B cell (primary cell): ENCODE measurements around the gene CCDC93. TPM values are rescaled to one million over a fixed set of nuclear protein-coding genes. Genes with fewer than 3 reads are reported as not detected.

Experiments
- ATAC-seq: fragments of 200-7000 bp; cut with Tn5 transposase; one replicate; pipeline ENCODE4 v1.10.0; 2021; ENCODE audit warnings: low read depth, mild to moderate bottlenecking, moderate number of reproducible peaks, moderate library complexity
- CTCF ChIA-PET: fragments of 350-600 bp; sonication (Branson Sonifier 250); formaldehyde crosslinking; loops from one replicate; lab custom pipeline; 2021; ENCODE audit warnings: antibody characterized with exemption, inconsistent platforms; lab: Charles Lee
- POLR2A ChIA-PET: fragments of 350-600 bp; sonication (Branson Sonifier 250); formaldehyde crosslinking; loops from one replicate; lab custom pipeline; 2021; ENCODE audit warnings: antibody characterized with exemption; lab: Charles Lee
- DNase-seq: peaks from one replicate; pipeline ENCODE4 v3.0.0; 2013
- H2AFZ ChIP-seq: 2 replicates; pipeline ENCODE4 v1.6.1; 2012; ENCODE audit warnings: mild to moderate bottlenecking, low read depth, low read length; ENCODE audit not compliant: insufficient read depth, poor library complexity, severe bottlenecking
- H3K27ac ChIP-seq, 2 donors: 1 replicate in 1 of 2; 2 replicates in 1 of 2; pipeline ENCODE4 v1.5.1; 2012 to 2013; ENCODE audit warnings: low read length in 2 of 2, mild to moderate bottlenecking in 2 of 2, moderate library complexity in 1 of 2
- H3K27me3 ChIP-seq, 4 experiments: fragments of 200-600 bp in 1 of 4; sonication (generic) in 1 of 4; replicated peaks in 1 of 4; 1 replicate in 2 of 4; 2 replicates in 2 of 4; pipeline versions ENCODE4 v1.6.1 to v1.7.0; 2013 to 2016; ENCODE audit warnings: low read length in 3 of 4, mild to moderate bottlenecking in 2 of 4, mixed read lengths in 1 of 4, moderate library complexity in 1 of 4; ENCODE audit not compliant: insufficient read depth in 4 of 4, control insufficient read depth in 3 of 4; ENCODE audit errors: control extremely low read depth in 1 of 4
- H3K36me3 ChIP-seq, 2 experiments: replicated peaks in 1 of 2; 1 replicate in 1 of 2; 2 replicates in 1 of 2; pipeline versions ENCODE4 v1.6.1 to v1.7.1; 2013; ENCODE audit warnings: low read length in 1 of 2; ENCODE audit not compliant: insufficient read depth in 2 of 2, control insufficient read depth in 1 of 2; ENCODE audit errors: control extremely low read depth in 1 of 2, extremely low read depth in 1 of 2
- H3K4me1 ChIP-seq, 2 donors: fragments of 200-600 bp in 1 of 2; sonication (generic) in 1 of 2; 1 replicate in 1 of 2; 2 replicates in 1 of 2; pipeline versions ENCODE4 v1.5.1 to v1.6.1; 2013 to 2017; ENCODE audit warnings: low read length in 2 of 2; ENCODE audit not compliant: control insufficient read depth in 2 of 2, insufficient read depth in 2 of 2
- H3K4me2 ChIP-seq: replicated peaks from 2 replicates; pipeline ENCODE3; 2012; ENCODE audit warnings: mild to moderate bottlenecking, low read depth, low read length; ENCODE audit not compliant: poor library complexity, severe bottlenecking
- H3K4me3 ChIP-seq, 5 experiments: fragments of 200-600 bp in 1 of 5; sonication (generic) in 1 of 5; 1 replicate in 3 of 5; 2 replicates in 2 of 5; pipeline versions ENCODE4 v1.5.1 to v1.7.0; 2011 to 2016; ENCODE audit warnings: low read length in 4 of 5, mild to moderate bottlenecking in 4 of 5, low read depth in 2 of 5, control low read depth in 1 of 5, moderate library complexity in 1 of 5; ENCODE audit not compliant: insufficient read depth in 1 of 5; ENCODE audit errors: control extremely low read depth in 1 of 5, extremely low read depth in 1 of 5
- H3K79me2 ChIP-seq: fragments of 200-600 bp; sonication (generic); one replicate; pipeline ENCODE4 v1.6.0; 2016; ENCODE audit warnings: low read length; ENCODE audit not compliant: control insufficient read depth, insufficient read depth
- H3K9ac ChIP-seq: fragments of 200-600 bp; sonication (generic); 2 replicates; pipeline ENCODE4 v1.6.1; 2017; ENCODE audit warnings: mild to moderate bottlenecking, low read length, moderate library complexity
- H3K9me3 ChIP-seq, 3 donors: one replicate each; pipeline versions ENCODE4 v1.6.1 to v1.7.1; 2013; ENCODE audit warnings: low read length in 2 of 3; ENCODE audit not compliant: control insufficient read depth in 2 of 3, insufficient read depth in 1 of 3; ENCODE audit errors: control extremely low read depth in 1 of 3
- H4K20me1 ChIP-seq: 2 replicates; pipeline ENCODE4 v1.6.0; 2012; ENCODE audit warnings: mild to moderate bottlenecking, low read length; ENCODE audit not compliant: insufficient read depth, control insufficient read depth, poor library complexity, severe bottlenecking
- H3K27ac Mint-ChIP-seq: one replicate; pipeline ENCODE4 v1.8.0; 2021; ENCODE audit warnings: mixed read lengths
- H3K27me3 Mint-ChIP-seq: one replicate; pipeline ENCODE4 v1.8.0; 2021; ENCODE audit warnings: mixed read lengths
- H3K4me1 Mint-ChIP-seq: one replicate; pipeline ENCODE4 v1.8.0; 2021; ENCODE audit warnings: mixed read lengths
- H3K4me3 Mint-ChIP-seq: one replicate; pipeline ENCODE4 v1.8.0; 2021; ENCODE audit warnings: mixed read lengths
- H3K9me3 Mint-ChIP-seq: one replicate; pipeline ENCODE4 v1.8.0; 2022; ENCODE audit warnings: mixed read lengths; ENCODE audit not compliant: insufficient read depth
- CTCF ChIP-seq: fragments of 200-600 bp; IDR thresholded peaks from one replicate; pipeline ENCODE4 v1.8.0; 2022; ENCODE audit warnings: antibody characterized with exemption, mild to moderate bottlenecking
- EZH2 ChIP-seq: IDR thresholded peaks from 2 replicates; pipeline ENCODE4 v1.6.1; 2012; ENCODE audit warnings: borderline replicate concordance, low read depth, mild to moderate bottlenecking, moderate library complexity, low read length; ENCODE audit not compliant: insufficient read depth, poor library complexity, severe bottlenecking
- WGBS: methylation state at CpG from one replicate; pipeline ENCODE4 v1.1.5; 2013; ENCODE audit warnings: missing lambda C conversion rate; ENCODE audit not compliant: insufficient coverage; 5-methylcytosine and 5-hydroxymethylcytosine counted together
- intact Hi-C: fragments of 100-400 bp; cut with micrococcal nuclease; formaldehyde crosslinking; loops from one replicate; pipeline ENCODE4 v1.10.0; 2022
- polyA plus RNA-seq: library from polyadenylated mRNA; depleted of rRNA; stranded (reverse); fragments of >200 nt; gene quantifications from 2 replicates; pipeline ENCODE4 v1.2.3, GENCODE V29; 2012
- total RNA-seq, 2 donors: library from RNA; stranded (reverse); fragments of 120-200 nt in 1 of 2; gene quantifications; 1 replicate in 1 of 2; 2 replicates in 1 of 2; pipeline versions ENCODE4 v1.2.3 to v1.2.4, GENCODE V29; 2013 to 2022

The CCDC93 gene
- total and polyA plus RNA-seq, 2 donors (not counting 1 experiment from before 2014, with no cell fraction given) = 17.5 to 79.6 TPM

GRCh38 chr2:118003396-118003824 lies 10.5 kb downstream of the CCDC93 start:
- ATAC-seq = peak; percentile 94
- Histone ChIP-seq H3K4me2 (no peak overlapping the region), H3K79me2 (peaks cover 20% of the 10 kb centered on the region), H3K36me3 (peaks cover 21 to 91% of the 10 kb centered on the region in 2 experiments), H2AFZ (no peak overlapping the region), H4K20me1 (peaks cover 55% of the 10 kb centered on the region), H3K27me3 (no peaks in the 10 kb centered on the region), H3K9me3 (no peaks in the 10 kb centered on the region), H3K9ac (no peak overlapping the region), H3K4me3 (no peak overlapping the region), H3K4me1 (peaks cover 7 to 8% of the 10 kb centered on the region in 2 donors), H3K27ac (peak overlapping the region in 1 of 2 donors; percentile 15)
- intact Hi-C loops = loop anchor here (1.0 kb wide), 3 partner anchors 11 to 189 kb away; partner anchors contain the start of genes CCDC93 and DDX18
- ChIA-PET CTCF (interaction anchor here (0.6 to 7.0 kb wide), 40 partner anchors 8 to 533 kb away, joined by 3 to 62 read pairs (median 4); partner anchors contain the start of genes CCDC93, DDX18 and INSIG2), POLR2A (interaction anchor here (1.2 to 1.4 kb wide), 2 partner anchors 11 to 189 kb away, joined by 5 to 6 read pairs; partner anchors contain the start of genes CCDC93 and DDX18)
- peak overlapping the region; percentile 73 for H3K27ac Mint-ChIP-seq
- no peaks in the 10 kb centered on the region for H3K27me3 Mint-ChIP-seq
- TF ChIP-seq CTCF (peak; percentile 91), EZH2 (no peak)
- DNase-seq = peak; percentile 86
- no peaks in the 10 kb centered on the region for H3K9me3 Mint-ChIP-seq
- WGBS = 60% methylated on average over 1 of the region's 3 CpGs
- no peak overlapping the region for H3K4me3 Mint-ChIP-seq
- H3K4me1 Mint-ChIP-seq = peaks cover 7% of the 10 kb centered on the region

DNA sequence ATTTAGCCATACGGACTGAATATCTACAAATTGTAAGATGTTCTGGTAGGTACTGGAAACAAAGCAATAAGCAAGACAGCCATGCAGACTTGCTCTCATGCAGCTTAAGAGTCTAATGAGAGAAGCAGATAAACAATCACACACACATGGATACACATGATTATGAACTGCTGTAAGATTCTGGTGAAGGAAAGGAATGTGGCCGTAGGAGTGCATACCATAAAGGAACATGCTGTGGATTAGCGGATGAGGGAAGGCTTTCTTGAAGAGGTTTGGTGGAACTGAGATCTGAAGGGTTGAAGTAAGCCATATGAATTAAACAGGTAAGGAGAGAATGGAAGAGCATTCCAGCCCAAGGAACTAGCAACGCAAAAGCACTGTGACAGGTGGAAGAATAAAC lies 13.8 kb downstream of the CCDC93 start:
- ChIA-PET CTCF (interaction anchor here (1.1 kb wide), 1 partner anchor 189 kb away, joined by 3 read pairs; no protein-coding TSS in a partner anchor), POLR2A (interaction anchor here (0.6 kb wide), 2 partner anchors 10 to 21 kb away, joined by 5 to 6 read pairs; no protein-coding TSS in a partner anchor)
- peaks cover 18% of the 10 kb centered on the region for H3K79me2 ChIP-seq
- H3K4me1 Mint-ChIP-seq = peaks cover 7% of the 10 kb centered on the region
- WGBS = 97% methylated on average over 3 of the region's 4 CpGs
- no peak overlapping the region for H3K27ac ChIP-seq
- DNase-seq (no peak), ATAC-seq (no peak)
- TF ChIP-seq CTCF (no peak), EZH2 (no peak)
- peaks cover 7 to 8% of the 10 kb centered on the region in 2 donors for H3K4me1 ChIP-seq
- no peak overlapping the region for H2AFZ ChIP-seq
- no peak overlapping the region for H3K4me2 ChIP-seq
- no peak overlapping the region for H3K9ac ChIP-seq
- H3K36me3 ChIP-seq = peaks cover 14 to 96% of the 10 kb centered on the region in 2 experiments
- intact Hi-C loops = no loop called here
- H3K4me3 ChIP-seq = no peak overlapping the region
- H3K4me3 Mint-ChIP-seq = no peak overlapping the region
- no peaks in the 10 kb centered on the region for H3K27me3 Mint-ChIP-seq
- peaks cover 51% of the 10 kb centered on the region for H4K20me1 ChIP-seq
- no peaks in the 10 kb centered on the region for H3K27me3 ChIP-seq
- no peak overlapping the region for H3K27ac Mint-ChIP-seq
- H3K9me3 Mint-ChIP-seq = no peaks in the 10 kb centered on the region
- no peaks in the 10 kb centered on the region for H3K9me3 ChIP-seq
